GM12892 (cell line): Measurements from ENCODE around the gene ALG9.

Experiments used
- DNase-seq: peaks from one replicate; pipeline ENCODE4 v3.0.0; 2011; ENCODE audit not compliant: insufficient read length
- FAIRE-seq: peaks from 2 replicates; lab custom pipeline; 2011; peaks lifted over from hg19 to GRCh38; lab: Jason Lieb, UNC
- POLR2A ChIP-seq: IDR thresholded peaks from 2 replicates; pipeline ENCODE4 v1.6.1; 2011; ENCODE audit warnings: low read depth, low read length, control low read depth
- POLR2AphosphoS5 ChIP-seq: IDR thresholded peaks from 2 replicates; pipeline ENCODE4 v1.6.1; 2011; ENCODE audit warnings: low read depth, low read length, control low read depth
- TAF1 ChIP-seq: IDR thresholded peaks from 2 replicates; pipeline ENCODE4 v1.6.1; 2011; ENCODE audit warnings: low read depth, mild to moderate bottlenecking, control low read depth, low read length, borderline replicate concordance

ALG9 gene

GRCh38 chr11:111770581-111771134 is 100.7 kb downstream of the ALG9 start:
- TF ChIP-seq TAF1, result no peak
- no peak for TF ChIP-seq POLR2A
- no peak for TF ChIP-seq POLR2AphosphoS5
- FAIRE-seq (no peak), DNase-seq (no peak)

- TF ChIP-seq TAF1 (no peak), POLR2AphosphoS5 (no peak), POLR2A (no peak)
- FAIRE-seq, result no peak
Observed at GRCh38 chr11:111766834-111767142, 104.6 kb downstream of the ALG9 start.

GRCh38 chr11:111765984-111766833 is 105.2 kb downstream of the ALG9 start, which contains the start of gene PPP2R1B:
Gene PPP2R1B, minus strand, starts transcription at chr11:111766389. Its CDS starts 28 bp downstream, at chr11:111766361.
- TF ChIP-seq POLR2AphosphoS5 (peak; percentile 65; the same call in 1 of the 2 replicates), TAF1 (peak; percentile 79), POLR2A (peak; percentile 77; the same call in 1 of the 2 replicates)
- DNase-seq (peak; percentile 92), FAIRE-seq (peak; percentile 96)

More at GRCh38 chr11:111766834-111767142, 104.6 kb downstream of the ALG9 start:
- no peak for DNase-seq

GRCh38 chr11:111765320-111765983 is 105.9 kb downstream of the ALG9 start:
- no peak for TF ChIP-seq POLR2AphosphoS5
- no peak for TF ChIP-seq TAF1
- no peak for TF ChIP-seq POLR2A
- DNase-seq, result no peak
- FAIRE-seq, result peak; percentile 79

- no peak for DNase-seq
- TF ChIP-seq POLR2AphosphoS5, result no peak
- FAIRE-seq, result no peak
Observed at GRCh38 chr11:111764621-111765020, 106.8 kb downstream of the ALG9 start.

- TF ChIP-seq POLR2A, result no peak
- peak; percentile 64 for FAIRE-seq
- DNase-seq, result no peak
Observed at GRCh38 chr11:111762981-111763643, 108.3 kb downstream of the ALG9 start.

GRCh38 chr11:111762526-111762925 is 108.9 kb downstream of the ALG9 start:
- no peak for TF ChIP-seq POLR2AphosphoS5
- TF ChIP-seq TAF1, result no peak
- no peak for TF ChIP-seq POLR2A
- FAIRE-seq (no peak), DNase-seq (no peak)

GRCh38 chr11:111761036-111761435 is 110.3 kb downstream of the ALG9 start:
- FAIRE-seq, result no peak
- no peak for DNase-seq
- TF ChIP-seq POLR2AphosphoS5, result no peak

GRCh38 chr11:111759778-111760407 is 111.5 kb downstream of the ALG9 start:
- TF ChIP-seq POLR2A (no peak), TAF1 (no peak), POLR2AphosphoS5 (no peak)
- DNase-seq (no peak), FAIRE-seq (no peak)

GRCh38 chr11:111759376-111759775 is 112.0 kb downstream of the ALG9 start:
- TF ChIP-seq POLR2AphosphoS5 (no peak), TAF1 (no peak), POLR2A (no peak)
- no peak for FAIRE-seq
- DNase-seq, result no peak

GRCh38 chr11:111756097-111756496 is 115.3 kb downstream of the ALG9 start:
- no peak for DNase-seq
- FAIRE-seq, result no peak
- TF ChIP-seq TAF1 (no peak), POLR2AphosphoS5 (no peak), POLR2A (no peak)

GRCh38 chr11:111749646-111750045 is 121.7 kb downstream of the ALG9 start:
- FAIRE-seq (no peak), DNase-seq (no peak)
- TF ChIP-seq TAF1, result no peak
- no peak for TF ChIP-seq POLR2A
- TF ChIP-seq POLR2AphosphoS5, result no peak
